GM23338 (cell line): ENCODE data around the gene TUBA4B. TPM values are rescaled to one million over a fixed set of nuclear protein-coding genes. Genes with fewer than 3 reads are reported as not detected.
A peak's percentile ranks its signal among the peaks of the same experiment; 100 is the strongest.
"Not testable (repeated sequence)": the region's sequence is repeated elsewhere in the genome, so short reads cannot be mapped to it uniquely, and the experiment has no call there.

Experiments
- ATAC-seq: fragments of 200-7000 bp; cut with Tn5 transposase; 3 replicates; pipeline ENCODE4 v1.9.1; 2020
- DNase-seq: peaks from one replicate; pipeline ENCODE4 v3.0.0-alpha.2; 2015; ENCODE audit warnings: low spot score
- H2AFZ ChIP-seq: fragments of 200-600 bp; sonication (generic); 2 replicates; pipeline ENCODE4 v1.8.0; 2016; ENCODE audit warnings: antibody characterized with exemption, mild to moderate bottlenecking, moderate library complexity
- H3F3A ChIP-seq: fragments of 200-600 bp; sonication (generic); replicated peaks from 2 replicates; pipeline ENCODE4 v1.8.0; 2017; ENCODE audit warnings: antibody characterized with exemption, mixed run types, low read depth
- H3K27ac ChIP-seq: fragments of 200-600 bp; sonication (generic); 2 replicates; pipeline ENCODE4 v1.6.1; 2016; ENCODE audit warnings: low read depth
- H3K27me3 ChIP-seq: fragments of 200-600 bp; sonication (generic); 2 replicates; pipeline ENCODE4 v1.8.0; 2016; ENCODE audit warnings: mild to moderate bottlenecking, mixed run types, moderate library complexity; ENCODE audit not compliant: insufficient read depth
- H3K36me3 ChIP-seq: fragments of 200-600 bp; sonication (generic); 2 replicates; pipeline ENCODE4 v1.8.0; 2016; ENCODE audit warnings: mild to moderate bottlenecking; ENCODE audit not compliant: insufficient read depth
- H3K4me1 ChIP-seq: fragments of 200-600 bp; sonication (generic); 2 replicates; pipeline ENCODE4 v1.8.0; 2016; ENCODE audit warnings: mild to moderate bottlenecking, moderate library complexity; ENCODE audit not compliant: insufficient read depth
- H3K4me2 ChIP-seq: fragments of 200-600 bp; sonication (generic); 2 replicates; pipeline ENCODE4 v1.7.1; 2017; ENCODE audit warnings: mixed run types
- H3K4me3 ChIP-seq: fragments of 200-600 bp; sonication (generic); 2 replicates; pipeline ENCODE4 v1.6.1; 2016; ENCODE audit warnings: mixed run types
- H3K79me2 ChIP-seq: fragments of 200-600 bp; sonication (generic); replicated peaks from 2 replicates; pipeline ENCODE4 v1.8.0; 2017; ENCODE audit warnings: mild to moderate bottlenecking; ENCODE audit not compliant: insufficient read depth
- H3K9me2 ChIP-seq: fragments of 200-600 bp; sonication (generic); 2 replicates; pipeline ENCODE4 v1.8.0; 2017; ENCODE audit not compliant: insufficient read depth
- H4K20me1 ChIP-seq: fragments of 200-600 bp; sonication (generic); replicated peaks from 2 replicates; pipeline ENCODE4 v1.8.0; 2017; ENCODE audit warnings: mild to moderate bottlenecking; ENCODE audit not compliant: insufficient read depth
- H3K27ac Mint-ChIP-seq: 2 replicates; pipeline ENCODE4 v1.8.0; 2020; ENCODE audit warnings: inconsistent platforms, mild to moderate bottlenecking, moderate library complexity, mixed read lengths
- H3K27me3 Mint-ChIP-seq: 3 replicates; pipeline ENCODE4 v1.8.0; 2022; ENCODE audit warnings: low read depth, mild to moderate bottlenecking, moderate library complexity, mixed read lengths, inconsistent platforms; ENCODE audit not compliant: insufficient read depth, poor library complexity
- H3K36me3 Mint-ChIP-seq: 3 replicates; pipeline ENCODE4 v1.8.0; 2021; ENCODE audit warnings: low read depth, mild to moderate bottlenecking, inconsistent platforms, moderate library complexity, mixed read lengths
- H3K4me1 Mint-ChIP-seq: 3 replicates; pipeline ENCODE4 v1.8.0; 2020; ENCODE audit warnings: mild to moderate bottlenecking, inconsistent platforms, mixed read lengths
- H3K4me3 Mint-ChIP-seq: 3 replicates; pipeline ENCODE4 v1.8.0; 2021; ENCODE audit warnings: moderate library complexity, mild to moderate bottlenecking, inconsistent platforms, mixed read lengths
- H3K9me3 Mint-ChIP-seq: 3 replicates; pipeline ENCODE4 v1.8.0; 2020; ENCODE audit warnings: moderate library complexity, mild to moderate bottlenecking, inconsistent platforms, mixed read lengths
- EZH2 ChIP-seq: fragments of 200-600 bp; sonication (generic); IDR thresholded peaks from one replicate; pipeline ENCODE4 v1.8.0; 2017; ENCODE audit warnings: antibody characterized with exemption, mild to moderate bottlenecking, low read depth; ENCODE audit not compliant: unreplicated experiment
- JUNB ChIP-seq: IDR thresholded peaks from one replicate; pipeline ENCODE4 v1.6.1; 2016; ENCODE audit warnings: antibody characterized with exemption; ENCODE audit not compliant: unreplicated experiment
- POLR2AphosphoS5 ChIP-seq: IDR thresholded peaks from 2 replicates; pipeline ENCODE4 v1.6.1; 2016; ENCODE audit warnings: antibody characterized with exemption, low read depth
- polyA plus RNA-seq: library from polyadenylated mRNA; unstranded; fragments of >200 nt; fragmentation: Nextera tagmentation; extraction: Ambion mirVana; gene quantifications from 2 replicates; pipeline ENCODE4 v1.2.1, GENCODE V29; 2016
- total RNA-seq: library from RNA; depleted of rRNA; stranded (reverse); fragments of >200 nt; shearing (Covaris generic); gene quantifications from 2 replicates; pipeline ENCODE4 v1.2.3, GENCODE V29; 2014
- TF ChIP-seq, protein P1 (sequence below): fragments of 250-450 bp; sonication (Bioruptor Pico); IDR thresholded peaks from 2 replicates; pipeline ENCODE4 v1.5.0; 2020; ENCODE audit warnings: mild to moderate bottlenecking, moderate library complexity
- TF ChIP-seq, protein P2 (sequence below), 2 experiments: fragments of 200-600 bp in 1 of 2; sonication (generic) in 1 of 2; conservative IDR thresholded peaks; 2 replicates each; pipeline versions ENCODE4 v1.5.1 to v1.6.1; 2016 to 2017; ENCODE audit warnings: antibody characterized with exemption in 2 of 2, low read depth in 2 of 2, mild to moderate bottlenecking in 2 of 2, moderate library complexity in 1 of 2

The TUBA4B gene
- total and polyA plus RNA-seq, 2 experiments from 2014 or later: 0.14 TPM; not detected in 1

DNA sequence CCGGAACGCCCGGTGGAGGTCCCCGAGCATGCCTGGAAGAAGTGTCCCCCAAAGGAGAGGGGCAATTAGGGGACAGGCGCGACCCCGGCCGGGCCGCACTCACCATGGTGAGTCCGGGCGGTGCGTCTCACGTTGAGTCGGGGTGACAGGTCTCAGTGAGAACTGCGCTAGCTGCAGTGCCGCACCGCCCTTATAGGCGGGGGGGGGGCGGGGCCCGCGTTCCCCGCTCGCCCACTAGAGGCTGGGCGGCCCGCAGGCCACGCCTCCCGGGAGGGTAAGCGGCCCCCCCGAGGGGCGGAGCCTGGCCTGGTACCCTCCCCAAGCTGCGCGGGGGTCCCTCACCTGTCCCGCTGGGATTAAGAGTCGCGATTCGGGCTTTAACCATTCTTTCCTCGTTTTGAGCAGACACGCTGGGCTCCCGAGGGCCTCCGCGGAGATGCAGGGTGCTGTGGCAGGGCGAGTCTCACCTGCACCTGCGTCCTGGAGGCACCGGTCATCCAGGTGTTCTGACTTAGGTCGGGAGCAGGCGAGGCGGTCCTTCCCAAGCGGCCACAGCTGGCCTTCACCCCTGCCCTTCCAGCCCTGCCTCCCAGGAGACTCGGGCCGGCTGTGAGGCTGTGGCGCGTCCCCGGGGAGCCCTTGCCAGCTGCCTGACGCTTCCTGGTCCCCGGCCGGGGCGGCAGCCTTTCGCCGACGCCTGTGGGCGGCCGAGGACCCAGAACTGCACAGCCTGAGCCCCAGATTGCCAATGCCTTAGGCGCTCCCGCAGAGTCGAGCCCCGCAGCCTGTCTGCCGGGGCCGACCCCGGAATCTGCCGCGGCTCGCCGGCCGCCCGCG lies 928 bp downstream of the TUBA4B start, which contains the start of gene TUBA4A:
TUBA4A (minus strand) TSS at position 166 of the 837 bp plus-strand sequence; CDS start at position 106, 60 bp downstream.
- Histone ChIP-seq H3K27ac (no peak within 1 kb of the TSS), H4K20me1 (no peaks in the 10 kb centered on the region), H3F3A (no peaks in the 10 kb centered on the region; the same call in 1 of the 2 replicates), H3K36me3 (peaks cover 3% of the 10 kb centered on the region; the same call in 1 of the 2 replicates), H3K4me1 (peaks cover 7% of the 10 kb centered on the region; the same call in 1 of the 2 replicates), H3K79me2 (no peaks in the 10 kb centered on the region), H3K4me3 (peak within 1 kb of the TSS; percentile 74), H2AFZ (peak within 1 kb of the TSS; percentile 84), H3K4me2 (peak within 1 kb of the TSS; percentile 96), H3K9me2 (no peaks in the 10 kb centered on the region), H3K27me3 (peaks cover 48% of the 10 kb centered on the region)
- Mint-ChIP-seq H3K36me3 (peaks cover 30% of the 10 kb centered on the region), H3K27ac (peak within 1 kb of the TSS; percentile 77), H3K4me3 (peak within 1 kb of the TSS; percentile 85), H3K27me3 (peaks cover 39% of the 10 kb centered on the region), H3K4me1 (peaks cover 36% of the 10 kb centered on the region), H3K9me3 (no peaks in the 10 kb centered on the region)
- ATAC-seq: peak; percentile 78
- TF ChIP-seq, protein P1, sequence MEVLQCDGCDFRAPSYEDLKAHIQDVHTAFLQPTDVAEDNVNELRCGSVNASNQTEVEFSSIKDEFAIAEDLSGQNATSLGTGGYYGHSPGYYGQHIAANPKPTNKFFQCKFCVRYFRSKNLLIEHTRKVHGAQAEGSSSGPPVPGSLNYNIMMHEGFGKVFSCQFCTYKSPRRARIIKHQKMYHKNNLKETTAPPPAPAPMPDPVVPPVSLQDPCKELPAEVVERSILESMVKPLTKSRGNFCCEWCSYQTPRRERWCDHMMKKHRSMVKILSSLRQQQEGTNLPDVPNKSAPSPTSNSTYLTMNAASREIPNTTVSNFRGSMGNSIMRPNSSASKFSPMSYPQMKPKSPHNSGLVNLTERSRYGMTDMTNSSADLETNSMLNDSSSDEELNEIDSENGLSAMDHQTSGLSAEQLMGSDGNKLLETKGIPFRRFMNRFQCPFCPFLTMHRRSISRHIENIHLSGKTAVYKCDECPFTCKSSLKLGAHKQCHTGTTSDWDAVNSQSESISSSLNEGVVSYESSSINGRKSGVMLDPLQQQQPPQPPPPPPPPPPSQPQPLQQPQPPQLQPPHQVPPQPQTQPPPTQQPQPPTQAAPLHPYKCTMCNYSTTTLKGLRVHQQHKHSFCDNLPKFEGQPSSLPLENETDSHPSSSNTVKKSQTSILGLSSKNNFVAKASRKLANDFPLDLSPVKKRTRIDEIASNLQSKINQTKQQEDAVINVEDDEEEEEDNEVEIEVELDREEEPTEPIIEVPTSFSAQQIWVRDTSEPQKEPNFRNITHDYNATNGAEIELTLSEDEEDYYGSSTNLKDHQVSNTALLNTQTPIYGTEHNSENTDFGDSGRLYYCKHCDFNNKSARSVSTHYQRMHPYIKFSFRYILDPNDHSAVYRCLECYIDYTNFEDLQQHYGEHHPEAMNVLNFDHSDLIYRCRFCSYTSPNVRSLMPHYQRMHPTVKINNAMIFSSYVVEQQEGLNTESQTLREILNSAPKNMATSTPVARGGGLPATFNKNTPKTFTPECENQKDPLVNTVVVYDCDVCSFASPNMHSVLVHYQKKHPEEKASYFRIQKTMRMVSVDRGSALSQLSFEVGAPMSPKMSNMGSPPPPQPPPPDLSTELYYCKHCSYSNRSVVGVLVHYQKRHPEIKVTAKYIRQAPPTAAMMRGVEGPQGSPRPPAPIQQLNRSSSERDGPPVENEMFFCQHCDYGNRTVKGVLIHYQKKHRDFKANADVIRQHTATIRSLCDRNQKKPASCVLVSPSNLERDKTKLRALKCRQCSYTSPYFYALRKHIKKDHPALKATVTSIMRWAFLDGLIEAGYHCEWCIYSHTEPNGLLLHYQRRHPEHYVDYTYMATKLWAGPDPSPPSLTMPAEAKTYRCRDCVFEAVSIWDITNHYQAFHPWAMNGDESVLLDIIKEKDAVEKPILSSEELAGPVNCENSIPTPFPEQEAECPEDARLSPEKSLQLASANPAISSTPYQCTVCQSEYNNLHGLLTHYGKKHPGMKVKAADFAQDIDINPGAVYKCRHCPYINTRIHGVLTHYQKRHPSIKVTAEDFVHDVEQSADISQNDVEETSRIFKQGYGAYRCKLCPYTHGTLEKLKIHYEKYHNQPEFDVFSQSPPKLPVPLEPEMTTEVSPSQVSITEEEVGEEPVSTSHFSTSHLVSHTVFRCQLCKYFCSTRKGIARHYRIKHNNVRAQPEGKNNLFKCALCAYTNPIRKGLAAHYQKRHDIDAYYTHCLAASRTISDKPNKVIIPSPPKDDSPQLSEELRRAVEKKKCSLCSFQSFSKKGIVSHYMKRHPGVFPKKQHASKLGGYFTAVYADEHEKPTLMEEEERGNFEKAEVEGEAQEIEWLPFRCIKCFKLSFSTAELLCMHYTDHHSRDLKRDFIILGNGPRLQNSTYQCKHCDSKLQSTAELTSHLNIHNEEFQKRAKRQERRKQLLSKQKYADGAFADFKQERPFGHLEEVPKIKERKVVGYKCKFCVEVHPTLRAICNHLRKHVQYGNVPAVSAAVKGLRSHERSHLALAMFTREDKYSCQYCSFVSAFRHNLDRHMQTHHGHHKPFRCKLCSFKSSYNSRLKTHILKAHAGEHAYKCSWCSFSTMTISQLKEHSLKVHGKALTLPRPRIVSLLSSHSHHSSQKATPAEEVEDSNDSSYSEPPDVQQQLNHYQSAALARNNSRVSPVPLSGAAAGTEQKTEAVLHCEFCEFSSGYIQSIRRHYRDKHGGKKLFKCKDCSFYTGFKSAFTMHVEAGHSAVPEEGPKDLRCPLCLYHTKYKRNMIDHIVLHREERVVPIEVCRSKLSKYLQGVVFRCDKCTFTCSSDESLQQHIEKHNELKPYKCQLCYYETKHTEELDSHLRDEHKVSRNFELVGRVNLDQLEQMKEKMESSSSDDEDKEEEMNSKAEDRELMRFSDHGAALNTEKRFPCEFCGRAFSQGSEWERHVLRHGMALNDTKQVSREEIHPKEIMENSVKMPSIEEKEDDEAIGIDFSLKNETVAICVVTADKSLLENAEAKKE: no peak
- TF ChIP-seq POLR2AphosphoS5: peak; percentile 91
- DNase-seq: peak; percentile 86

DNA sequence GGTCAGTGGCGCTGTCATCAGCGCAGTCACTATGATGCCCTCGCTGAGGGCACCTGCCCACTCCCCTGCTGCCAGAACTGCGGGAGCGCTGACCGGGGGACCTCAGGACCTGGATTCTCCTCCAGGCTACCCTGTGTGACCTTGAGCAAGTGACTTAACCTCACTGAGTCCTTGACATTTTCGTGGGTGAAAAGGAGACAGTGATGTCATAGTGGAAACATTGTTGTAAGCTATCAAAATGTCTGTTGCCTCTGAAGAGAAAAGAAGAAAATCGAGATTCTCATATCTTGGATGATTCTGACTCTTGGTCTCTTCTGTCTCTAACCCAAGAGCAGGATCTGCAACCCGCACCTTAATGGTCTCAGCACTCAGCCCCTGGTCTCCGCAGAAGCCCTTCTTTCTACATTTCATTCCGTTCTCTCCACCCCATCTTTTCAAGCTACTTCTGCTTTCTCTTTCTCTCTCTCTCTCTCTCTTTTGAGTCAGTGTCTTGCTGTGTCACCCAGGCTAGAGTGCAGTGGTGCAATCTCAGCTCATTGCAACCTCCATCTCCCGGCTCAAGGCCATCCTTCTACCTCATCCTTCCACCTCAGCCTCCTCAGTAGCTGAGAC lies 1.7 kb downstream of the TUBA4B start:
- no peak for DNase-seq
- H2AFZ ChIP-seq: peak overlapping the region; percentile 84; the same call in 1 of the 2 replicates
- peaks cover 3% of the 10 kb centered on the region; the same call in 1 of the 2 replicates for H3K36me3 ChIP-seq
- H3K27me3 ChIP-seq: peaks cover 48% of the 10 kb centered on the region
- ATAC-seq: no peak
- H3F3A ChIP-seq: no peaks in the 10 kb centered on the region; the same call in 1 of the 2 replicates
- H3K4me2 ChIP-seq: peak overlapping the region; percentile 96
- H3K4me3 Mint-ChIP-seq: peak overlapping the region; percentile 53
- peaks cover 39% of the 10 kb centered on the region for H3K27me3 Mint-ChIP-seq
- TF ChIP-seq, protein P2, sequence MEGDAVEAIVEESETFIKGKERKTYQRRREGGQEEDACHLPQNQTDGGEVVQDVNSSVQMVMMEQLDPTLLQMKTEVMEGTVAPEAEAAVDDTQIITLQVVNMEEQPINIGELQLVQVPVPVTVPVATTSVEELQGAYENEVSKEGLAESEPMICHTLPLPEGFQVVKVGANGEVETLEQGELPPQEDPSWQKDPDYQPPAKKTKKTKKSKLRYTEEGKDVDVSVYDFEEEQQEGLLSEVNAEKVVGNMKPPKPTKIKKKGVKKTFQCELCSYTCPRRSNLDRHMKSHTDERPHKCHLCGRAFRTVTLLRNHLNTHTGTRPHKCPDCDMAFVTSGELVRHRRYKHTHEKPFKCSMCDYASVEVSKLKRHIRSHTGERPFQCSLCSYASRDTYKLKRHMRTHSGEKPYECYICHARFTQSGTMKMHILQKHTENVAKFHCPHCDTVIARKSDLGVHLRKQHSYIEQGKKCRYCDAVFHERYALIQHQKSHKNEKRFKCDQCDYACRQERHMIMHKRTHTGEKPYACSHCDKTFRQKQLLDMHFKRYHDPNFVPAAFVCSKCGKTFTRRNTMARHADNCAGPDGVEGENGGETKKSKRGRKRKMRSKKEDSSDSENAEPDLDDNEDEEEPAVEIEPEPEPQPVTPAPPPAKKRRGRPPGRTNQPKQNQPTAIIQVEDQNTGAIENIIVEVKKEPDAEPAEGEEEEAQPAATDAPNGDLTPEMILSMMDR (conservative IDR thresholded peaks at IDR 0.05; ENCODE audit: low read depth in 2 of 2): no peak
- no peak for TF ChIP-seq JUNB
- peak; percentile 32 for TF ChIP-seq EZH2
- peaks cover 7% of the 10 kb centered on the region; the same call in 1 of the 2 replicates for H3K4me1 ChIP-seq
- H3K27ac Mint-ChIP-seq: no peak overlapping the region
- no peaks in the 10 kb centered on the region for H3K9me2 ChIP-seq
- H3K79me2 ChIP-seq: no peaks in the 10 kb centered on the region
- no peak overlapping the region for H3K27ac ChIP-seq
- peaks cover 29% of the 10 kb centered on the region for H3K4me1 Mint-ChIP-seq
- H3K9me3 Mint-ChIP-seq: no peaks in the 10 kb centered on the region
- H3K36me3 Mint-ChIP-seq: peaks cover 23% of the 10 kb centered on the region
- peak overlapping the region; percentile 74 for H3K4me3 ChIP-seq
- H4K20me1 ChIP-seq: no peaks in the 10 kb centered on the region

DNA sequence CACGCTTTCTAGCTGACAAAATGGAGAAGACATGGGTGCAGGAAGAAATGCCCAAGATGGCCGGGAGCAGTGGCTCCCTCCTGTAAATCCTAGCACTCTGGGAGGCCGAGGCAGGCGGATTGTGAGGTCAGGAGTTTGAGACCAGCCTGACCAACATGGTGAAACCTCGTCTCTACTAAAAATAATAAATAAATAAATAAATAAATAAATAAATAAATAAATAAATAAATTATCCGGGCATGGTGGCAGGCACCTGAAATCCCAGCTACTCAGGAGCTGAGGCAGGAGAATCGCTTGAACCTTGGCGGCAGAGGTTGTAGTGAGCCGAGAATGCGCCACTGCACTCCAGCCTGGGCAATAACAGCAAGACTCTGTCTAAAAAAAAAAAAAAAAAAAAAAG lies 5.9 kb downstream of the TUBA4B start:
- not testable (repeated sequence) for DNase-seq, H3K4me2 ChIP-seq, H3K4me3 ChIP-seq, H3K4me1 ChIP-seq, H3K36me3 Mint-ChIP-seq, H3K27ac ChIP-seq, ATAC-seq, H3K9me3 Mint-ChIP-seq, H2AFZ ChIP-seq, H3K4me1 Mint-ChIP-seq, H3K4me3 Mint-ChIP-seq, H4K20me1 ChIP-seq, H3K79me2 ChIP-seq, H3F3A ChIP-seq, H3K9me2 ChIP-seq, H3K36me3 ChIP-seq, H3K27ac Mint-ChIP-seq
- H3K27me3 Mint-ChIP-seq: peaks cover 28% of the 10 kb centered on the region
- H3K27me3 ChIP-seq: peaks cover 39% of the 10 kb centered on the region
